ENCODE results near the gene TBC1D22A. TPM values are rescaled to one million over a fixed set of nuclear protein-coding genes. Genes with fewer than 3 reads are reported as not detected.

The TBC1D22A gene
- total RNA-seq, 4 donors from 2014 or later, result 16.2 to 22.2 (median 17.8) TPM

DNA sequence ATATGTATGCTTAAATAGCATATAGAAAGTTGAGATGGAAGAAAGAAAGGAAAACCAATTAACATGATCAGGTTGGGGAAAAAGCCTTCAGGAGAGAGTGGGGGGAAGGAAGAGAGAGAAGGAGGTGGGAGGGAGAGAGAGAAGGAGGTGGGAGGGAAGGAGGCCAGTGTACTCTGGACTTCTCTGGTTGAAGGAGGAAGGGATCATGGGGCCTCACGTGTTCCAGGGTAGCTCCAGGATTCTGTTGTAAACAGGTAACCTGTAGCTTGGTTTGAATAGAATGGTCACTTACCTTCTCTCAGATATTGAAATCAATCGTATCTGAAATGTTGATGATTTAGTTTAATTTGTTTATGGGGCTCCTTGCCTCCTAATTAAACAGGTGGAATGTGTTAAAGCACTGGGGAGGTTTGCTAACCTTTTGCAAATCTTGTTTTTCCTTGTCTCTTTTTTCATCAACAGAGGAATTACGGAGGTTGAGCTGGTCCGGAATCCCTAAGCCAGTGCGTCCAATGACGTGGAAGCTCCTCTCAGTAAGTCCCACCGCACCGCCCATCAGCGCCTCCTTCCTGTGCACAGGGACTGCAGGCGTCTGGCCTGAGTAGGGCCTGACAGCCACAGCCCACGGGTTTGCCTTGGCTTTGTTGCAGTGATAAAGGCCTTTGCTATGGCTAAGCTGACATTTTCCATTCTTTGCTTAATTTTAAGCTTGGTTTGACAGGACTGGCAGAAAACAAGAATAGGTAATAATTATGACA is 115.9 kb downstream of the TBC1D22A start:
- no peaks in the 10 kb centered on the region for H3K27me3 ChIP-seq
- TF ChIP-seq POLR2AphosphoS5 (IDR thresholded peaks at IDR 0.05), result no peak
- TF ChIP-seq EP300 (IDR thresholded peaks at IDR 0.05), result no peak
- TF ChIP-seq, protein P1, sequence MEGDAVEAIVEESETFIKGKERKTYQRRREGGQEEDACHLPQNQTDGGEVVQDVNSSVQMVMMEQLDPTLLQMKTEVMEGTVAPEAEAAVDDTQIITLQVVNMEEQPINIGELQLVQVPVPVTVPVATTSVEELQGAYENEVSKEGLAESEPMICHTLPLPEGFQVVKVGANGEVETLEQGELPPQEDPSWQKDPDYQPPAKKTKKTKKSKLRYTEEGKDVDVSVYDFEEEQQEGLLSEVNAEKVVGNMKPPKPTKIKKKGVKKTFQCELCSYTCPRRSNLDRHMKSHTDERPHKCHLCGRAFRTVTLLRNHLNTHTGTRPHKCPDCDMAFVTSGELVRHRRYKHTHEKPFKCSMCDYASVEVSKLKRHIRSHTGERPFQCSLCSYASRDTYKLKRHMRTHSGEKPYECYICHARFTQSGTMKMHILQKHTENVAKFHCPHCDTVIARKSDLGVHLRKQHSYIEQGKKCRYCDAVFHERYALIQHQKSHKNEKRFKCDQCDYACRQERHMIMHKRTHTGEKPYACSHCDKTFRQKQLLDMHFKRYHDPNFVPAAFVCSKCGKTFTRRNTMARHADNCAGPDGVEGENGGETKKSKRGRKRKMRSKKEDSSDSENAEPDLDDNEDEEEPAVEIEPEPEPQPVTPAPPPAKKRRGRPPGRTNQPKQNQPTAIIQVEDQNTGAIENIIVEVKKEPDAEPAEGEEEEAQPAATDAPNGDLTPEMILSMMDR (IDR thresholded peaks at IDR 0.05), result no peak
- TF ChIP-seq POLR2A (IDR thresholded peaks at IDR 0.05), result no peak
- H3K27ac ChIP-seq, result no peak overlapping the region
- H3K4me3 ChIP-seq, result no peak overlapping the region
- no peaks in the 10 kb centered on the region for H3K4me1 ChIP-seq
- H3K9me3 ChIP-seq, result no peaks in the 10 kb centered on the region
- peaks cover 0 to 14% of the 10 kb centered on the region in 2 donors for H3K36me3 ChIP-seq
- no peak for ATAC-seq
- WGBS, 2 donors (ENCODE audit: low coverage in 1 of 2), result 83 to 100% methylated on average over 3 to 10 of the region's 11 CpGs

DNA sequence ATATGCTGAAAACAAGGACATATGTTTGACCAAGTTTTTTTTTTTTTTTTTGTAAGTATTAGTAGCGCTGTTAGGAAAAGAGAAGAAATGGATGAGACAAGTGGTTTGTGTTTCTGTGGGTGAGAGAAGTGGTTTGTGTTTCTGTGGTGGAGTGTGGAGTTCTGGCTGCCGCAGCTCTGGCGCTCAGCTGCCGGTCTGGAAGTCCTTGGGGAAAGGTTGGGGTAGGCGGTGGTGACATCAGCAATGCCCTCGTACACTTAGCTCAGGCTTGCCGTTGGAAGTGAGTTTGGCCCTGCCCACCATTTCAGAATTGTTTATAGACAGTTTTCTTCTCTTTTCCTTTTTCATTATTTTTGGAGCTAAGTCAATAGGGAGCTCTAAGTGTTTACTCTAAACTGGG is 116.6 kb downstream of the TBC1D22A start:
- ATAC-seq, result no peak
- WGBS, 2 donors (ENCODE audit: low coverage in 1 of 2), result 82 to 85% methylated on average over 7 of the region's 7 CpGs
- peaks cover 0 to 18% of the 10 kb centered on the region in 2 donors for H3K36me3 ChIP-seq
- H3K9me3 ChIP-seq, result no peaks in the 10 kb centered on the region
- no peak overlapping the region for H3K4me3 ChIP-seq
- TF ChIP-seq POLR2A (IDR thresholded peaks at IDR 0.05), result no peak
- no peak for TF ChIP-seq EP300 (IDR thresholded peaks at IDR 0.05)
- TF ChIP-seq POLR2AphosphoS5 (IDR thresholded peaks at IDR 0.05), result no peak
- TF ChIP-seq, protein P1 (IDR thresholded peaks at IDR 0.05), result no peak
- H3K27ac ChIP-seq, result no peak overlapping the region
- H3K27me3 ChIP-seq, result no peaks in the 10 kb centered on the region
- H3K4me1 ChIP-seq, result no peaks in the 10 kb centered on the region

DNA sequence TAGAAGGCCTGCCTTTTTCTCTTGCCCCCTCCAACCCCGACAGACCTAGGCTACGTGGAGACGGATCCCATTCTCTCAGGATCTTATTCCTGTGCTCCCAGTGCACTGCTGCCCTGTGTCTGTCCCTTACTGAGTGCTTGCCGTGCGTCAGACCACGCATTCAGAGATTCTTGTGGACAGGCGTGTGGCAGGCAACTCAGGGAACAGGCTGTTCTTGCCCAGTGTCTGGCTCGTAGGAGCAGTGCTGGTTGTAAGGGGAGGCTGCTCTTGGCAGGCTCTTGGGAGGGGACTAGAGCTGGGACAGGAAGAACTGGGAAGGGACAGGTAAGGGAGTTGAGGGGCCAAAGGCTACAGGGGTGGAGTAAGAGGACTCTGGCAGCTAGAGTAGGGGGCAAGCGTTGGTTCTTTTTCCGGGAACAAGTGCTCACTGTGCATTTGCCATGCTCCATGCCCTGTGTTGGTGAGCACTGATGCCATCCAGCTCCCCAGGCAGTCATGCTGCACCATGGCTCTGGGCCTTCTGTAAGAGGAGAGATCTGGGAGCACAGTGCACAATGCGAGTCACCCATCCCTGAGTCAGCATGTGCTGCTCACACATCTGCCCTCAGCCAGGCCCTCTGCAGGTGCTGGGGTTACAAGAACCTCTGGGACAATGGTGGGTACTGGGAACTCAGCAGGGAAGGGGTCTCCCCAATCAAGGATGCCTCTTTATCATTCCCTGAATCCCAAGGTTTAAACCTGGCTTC is 119.1 kb downstream of the TBC1D22A start:
- Histone ChIP-seq H3K4me3 (no peak overlapping the region), H3K9me3 (no peaks in the 10 kb centered on the region), H3K4me1 (no peaks in the 10 kb centered on the region), H3K36me3 (peaks cover 0 to 28% of the 10 kb centered on the region in 2 donors), H3K27ac (no peak overlapping the region), H3K27me3 (no peaks in the 10 kb centered on the region)
- TF ChIP-seq POLR2A (IDR thresholded peaks at IDR 0.05) (no peak), POLR2AphosphoS5 (IDR thresholded peaks at IDR 0.05) (no peak), EP300 (IDR thresholded peaks at IDR 0.05) (no peak)
- TF ChIP-seq, protein P1 (IDR thresholded peaks at IDR 0.05), result no peak
- WGBS, 2 donors (ENCODE audit: low coverage in 1 of 2), result 100% methylated on average over 3 of the region's 11 CpGs; no CpG with 5 or more reads in 1 of the 2 donors
- ATAC-seq, result no peak

DNA sequence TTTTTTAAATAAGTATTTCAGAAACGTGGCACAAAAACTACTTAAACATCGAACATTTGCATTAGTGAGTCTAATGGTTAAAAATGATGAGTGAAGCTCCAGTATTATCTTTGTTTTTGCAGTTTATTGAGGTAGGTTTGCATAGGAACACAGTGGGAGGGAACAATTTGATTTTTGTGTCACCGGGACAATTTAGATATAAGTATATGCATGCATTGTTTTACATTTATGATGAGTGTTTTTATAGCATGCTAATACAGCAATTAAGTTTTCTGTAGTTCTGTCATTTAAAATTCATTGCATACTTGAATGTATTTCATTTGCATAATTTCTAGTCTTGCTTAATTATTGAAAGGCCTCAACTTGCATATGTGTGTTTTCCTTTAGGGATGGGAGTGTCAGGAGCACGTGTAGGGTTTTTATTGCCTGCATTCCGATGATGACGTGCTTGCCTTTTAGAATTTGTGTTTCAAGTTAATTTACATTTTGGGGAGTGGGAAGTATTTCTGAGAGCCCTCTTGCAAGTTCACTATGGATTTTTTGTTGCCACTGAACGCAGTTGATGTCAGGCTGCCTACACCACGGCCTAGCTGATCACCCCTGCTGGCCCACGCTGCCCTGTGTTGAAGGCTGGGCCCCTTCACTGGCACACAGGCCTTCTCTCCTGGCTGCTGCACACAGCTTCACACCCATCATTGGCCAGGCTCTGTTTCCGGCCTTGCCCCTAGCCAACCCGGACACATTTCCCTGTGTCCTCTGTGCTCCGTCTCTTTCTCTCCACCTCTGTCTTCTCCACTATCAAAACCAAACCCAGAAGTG is 120.9 kb downstream of the TBC1D22A start:
- no peaks in the 10 kb centered on the region for H3K27me3 ChIP-seq
- H3K4me1 ChIP-seq, result no peaks in the 10 kb centered on the region
- no peaks in the 10 kb centered on the region for H3K9me3 ChIP-seq
- no peak for ATAC-seq
- 82 to 87% methylated on average over 9 to 12 of the region's 12 CpGs for WGBS, 2 donors (ENCODE audit: low coverage in 1 of 2)
- TF ChIP-seq, protein P1 (IDR thresholded peaks at IDR 0.05), result no peak
- TF ChIP-seq POLR2AphosphoS5 (IDR thresholded peaks at IDR 0.05) (no peak), EP300 (IDR thresholded peaks at IDR 0.05) (no peak), POLR2A (IDR thresholded peaks at IDR 0.05) (no peak)
- peaks cover 0 to 33% of the 10 kb centered on the region in 2 donors for H3K36me3 ChIP-seq
- H3K4me3 ChIP-seq, result no peak overlapping the region
- H3K27ac ChIP-seq, result no peak overlapping the region

All from gastroesophageal sphincter (tissue), 4 donors.